HepG2 (cell line): ENCODE measurements around the gene ADM5. TPM values are rescaled to one million over a fixed set of nuclear protein-coding genes. Genes with fewer than 3 reads are reported as not detected.

Experiments used
- ATAC-seq: fragments of 200-7000 bp; cut with Tn5 transposase; 3 replicates; pipeline ENCODE4 v1.9.1; 2020; ENCODE audit warnings: mild to moderate bottlenecking, moderate library complexity
- BruUV-seq: library from RNA; stranded (reverse); fragments of 400-500 nt; replicated peaks from 2 replicates; lab custom pipeline; 2021; lab: Mats Ljungman, UMichigan
- CTCF ChIA-PET: fragments of 300-600 bp; formaldehyde crosslinking; extraction: SDS; loops from one replicate; lab custom pipeline; 2021; ENCODE audit warnings: low total read pairs, inconsistent platforms, low intra/inter-chr PET ratio; lab: Yijun Ruan, JAX
- POLR2A ChIA-PET: fragments of 350-600 bp; sonication (Branson Sonifier 250); formaldehyde crosslinking; loops from one replicate; lab custom pipeline; 2020; ENCODE audit warnings: antibody characterized with exemption, inconsistent platforms; lab: Yijun Ruan, JAX
- DNase-seq: peaks from one replicate; pipeline ENCODE4 v3.0.0-alpha.2; 2015; ENCODE audit warnings: low spot score
- FAIRE-seq: peaks from 3 replicates; lab custom pipeline; 2011; peaks lifted over from hg19 to GRCh38; lab: Jason Lieb, UNC
- H2AFZ ChIP-seq: one replicate; pipeline ENCODE4 v1.6.1; 2011; ENCODE audit warnings: low read length, inconsistent platforms
- H3K27ac ChIP-seq: fragments of 300-600 bp; 3 replicates; pipeline ENCODE4 v1.8.0; 2011; ENCODE audit warnings: mixed run types, mild to moderate bottlenecking, mixed read lengths, low read length, inconsistent platforms; ENCODE audit not compliant: insufficient read depth; ENCODE audit errors: extremely low read length
- H3K27me3 ChIP-seq, 2 experiments: fragments of 200-600 bp in 1 of 2; 2 replicates in 1 of 2; 3 replicates in 1 of 2; pipeline versions ENCODE4 v1.6.0 to v1.8.0; 2011; ENCODE audit warnings: low read length in 2 of 2, mild to moderate bottlenecking in 2 of 2, moderate library complexity in 2 of 2, inconsistent platforms in 1 of 2; ENCODE audit not compliant: insufficient read depth in 2 of 2, control insufficient read depth in 1 of 2
- H3K36me3 ChIP-seq, 2 experiments: fragments of 200-600 bp in 1 of 2; replicated peaks in 1 of 2; 2 replicates in 1 of 2; 3 replicates in 1 of 2; pipeline versions ENCODE4 v1.5.1 to v1.8.0; 2011; ENCODE audit warnings: low read length in 2 of 2, inconsistent platforms in 1 of 2; ENCODE audit not compliant: insufficient read depth in 2 of 2, control insufficient read depth in 1 of 2
- H3K4me1 ChIP-seq: 2 replicates; pipeline ENCODE4 v1.5.1; 2012; ENCODE audit warnings: low read length, inconsistent platforms; ENCODE audit not compliant: insufficient read depth
- H3K4me2 ChIP-seq: 2 replicates; pipeline ENCODE4 v1.6.0; 2011; ENCODE audit warnings: low read depth, low read length, inconsistent platforms
- H3K4me3 ChIP-seq, 3 experiments: fragments of 200-600 bp in 1 of 3; sonication (generic), shearing (Covaris generic) in 1 of 3; replicated peaks in 1 of 3; 2 replicates each; pipeline ENCODE4 v1.5.1; 2011 to 2016; ENCODE audit warnings: low read length in 3 of 3, inconsistent platforms in 2 of 3, low read depth in 2 of 3, mild to moderate bottlenecking in 2 of 3, control low read depth in 1 of 3, mixed read lengths in 1 of 3; ENCODE audit not compliant: insufficient read depth in 1 of 3
- H3K79me2 ChIP-seq: one replicate; pipeline ENCODE4 v1.6.1; 2011; ENCODE audit warnings: low read length, inconsistent platforms; ENCODE audit not compliant: insufficient read depth
- H3K9ac ChIP-seq: 2 replicates; pipeline ENCODE4 v1.6.0; 2011; ENCODE audit warnings: mild to moderate bottlenecking, low read depth, low read length, inconsistent platforms; ENCODE audit not compliant: insufficient read depth
- H3K9me3 ChIP-seq: 2 replicates; pipeline ENCODE4 v1.5.1; 2012; ENCODE audit warnings: mild to moderate bottlenecking, low read length
- H4K20me1 ChIP-seq: 2 replicates; pipeline ENCODE4 v1.6.0; 2011; ENCODE audit warnings: inconsistent platforms, mild to moderate bottlenecking, low read length, moderate library complexity; ENCODE audit not compliant: insufficient read depth
- GLI4 ChIP-seq: sonication (generic); formaldehyde crosslinking; IDR thresholded peaks from 2 replicates; pipeline ENCODE4 v1.5.1; 2020; ENCODE audit warnings: missing genetic modification reagents, mild to moderate bottlenecking, moderate library complexity, borderline replicate concordance
- ISX ChIP-seq: sonication (generic); formaldehyde crosslinking; conservative IDR thresholded peaks from 2 replicates; pipeline ENCODE4 v1.5.0; 2020; ENCODE audit warnings: missing genetic modification reagents
- KDM5A ChIP-seq: fragments of 200-600 bp; sonication (generic); IDR thresholded peaks from 2 replicates; pipeline ENCODE4 v1.7.0; 2018; ENCODE audit warnings: antibody characterized with exemption, mild to moderate bottlenecking, low read length, borderline replicate concordance
- MAF1 ChIP-seq: sonication (generic); formaldehyde crosslinking; IDR thresholded peaks from 2 replicates; pipeline ENCODE4 v1.5.0; 2020; ENCODE audit warnings: missing genetic modification reagents, borderline replicate concordance
- MLXIP ChIP-seq: sonication (generic); formaldehyde crosslinking; IDR thresholded peaks from 2 replicates; pipeline ENCODE4 v1.9.0; 2021; ENCODE audit warnings: missing genetic modification reagents, borderline replicate concordance
- SSRP1 ChIP-seq: IDR thresholded peaks from 2 replicates; pipeline ENCODE4 v1.6.1; 2016; ENCODE audit warnings: control low read depth
- ZKSCAN8 ChIP-seq: IDR thresholded peaks from 2 replicates; pipeline ENCODE4 v1.6.1; 2016; ENCODE audit warnings: borderline replicate concordance, missing genetic modification reagents, missing compliant biosample characterization
- ZNF160 ChIP-seq: sonication (generic); formaldehyde crosslinking; IDR thresholded peaks from 2 replicates; pipeline ENCODE4 v1.8.0; 2022; ENCODE audit warnings: mild to moderate bottlenecking, inconsistent platforms, missing genetic modification reagents
- ZNF225 ChIP-seq: sonication (generic); formaldehyde crosslinking; IDR thresholded peaks from 2 replicates; pipeline ENCODE4 v1.4.0; 2020; ENCODE audit warnings: mild to moderate bottlenecking, missing genetic modification reagents
- ZNF232 ChIP-seq: sonication (generic); formaldehyde crosslinking; IDR thresholded peaks from 2 replicates; pipeline ENCODE4 v1.4.0; 2020; ENCODE audit warnings: missing genetic modification reagents, borderline replicate concordance
- ZNF263 ChIP-seq: sonication (generic); formaldehyde crosslinking; IDR thresholded peaks from 2 replicates; pipeline ENCODE4 v1.4.0; 2020; ENCODE audit warnings: missing genetic modification reagents
- ZNF30 ChIP-seq: sonication (generic); formaldehyde crosslinking; IDR thresholded peaks from 2 replicates; pipeline ENCODE4 v1.5.0; 2020; ENCODE audit warnings: mild to moderate bottlenecking, missing genetic modification reagents
- ZNF430 ChIP-seq: sonication (generic); formaldehyde crosslinking; IDR thresholded peaks from 2 replicates; pipeline ENCODE4 v1.9.0; 2021; ENCODE audit warnings: mild to moderate bottlenecking, missing genetic modification reagents
- ZNF44 ChIP-seq: sonication (generic); formaldehyde crosslinking; IDR thresholded peaks from 2 replicates; pipeline ENCODE4 v1.5.1; 2020; ENCODE audit warnings: mild to moderate bottlenecking, missing genetic modification reagents
- ZNF747 ChIP-seq: sonication (generic); formaldehyde crosslinking; IDR thresholded peaks from 2 replicates; pipeline ENCODE4 v1.8.1; 2023; ENCODE audit warnings: missing genetic modification reagents, mild to moderate bottlenecking, borderline replicate concordance
- ZNF782 ChIP-seq: sonication (generic); formaldehyde crosslinking; IDR thresholded peaks from 2 replicates; pipeline ENCODE4 v1.4.0; 2020; ENCODE audit warnings: missing genetic modification reagents, mild to moderate bottlenecking, borderline replicate concordance
- WGBS: methylation state at CpG from one replicate; pipeline ENCODE4 v1.1.6; 2017; ENCODE audit warnings: low lambda C conversion rate; 5-methylcytosine and 5-hydroxymethylcytosine counted together
- in situ Hi-C: cut with HindIII; loops from 2 replicates; pipeline ENCODE4 v1.10.0; 2017; ENCODE audit warnings: low pct_unique_long_range_greater_than_20kb; ENCODE audit not compliant: extremely low pct_ligation_motif_present
- intact Hi-C: fragments of 100-400 bp; cut with micrococcal nuclease; formaldehyde crosslinking; loops from one replicate; pipeline ENCODE4 v1.10.0; 2022; ENCODE audit not compliant: unreplicated experiment
- polyA plus RNA-seq, 8 experiments: library from polyadenylated mRNA; depleted of rRNA in 3 of 8; stranded (reverse) in 7 of 8; unstranded in 1 of 8; fragments of >200 nt; fragmentation: Illumina TruSeq in 4 of 8; extraction: Trizol in 4 of 8; gene quantifications; 2 replicates each; pipeline versions ENCODE4 v1.2.1 to v1.2.3, GENCODE V29; 2011 to 2016; ENCODE audit warnings: low read depth in 4 of 8, missing spikeins in 1 of 8, mixed read lengths in 1 of 8; ENCODE audit not compliant: insufficient read depth in 1 of 8
- total RNA-seq, 5 experiments: library from RNA; depleted of rRNA; stranded (reverse); fragments of >200 nt; fragmentation: Illumina TruSeq; extraction: Trizol; gene quantifications; 2 replicates each; pipeline ENCODE4 v1.2.3, GENCODE V29; 2016; ENCODE audit warnings: low read depth in 1 of 5
- TF ChIP-seq, protein P1 (sequence below): IDR thresholded peaks from 2 replicates; pipeline ENCODE4 v1.6.1; 2016; ENCODE audit warnings: missing compliant biosample characterization, missing genetic modification reagents, borderline replicate concordance
- TF ChIP-seq, protein P2 (sequence below): sonication (generic); formaldehyde crosslinking; IDR thresholded peaks from 2 replicates; pipeline ENCODE4 v1.5.0; 2020; ENCODE audit warnings: mild to moderate bottlenecking, missing genetic modification reagents, borderline replicate concordance

Gene ADM5
- total and polyA plus RNA-seq, 2 of the 13 experiments (the other 11 are each of a cell fraction or from before 2014, with no cell fraction given), result 2.7 to 4.1 TPM

- ChIA-PET POLR2A (interaction anchor here (0.7 to 4.6 kb wide), 15 partner anchors 15 to 1023 kb away, joined by 3 to 92 read pairs (median 7); partner anchors contain the start of genes AKT1S1, ALDH16A1, BCL2L12 and IRF3), CTCF (interaction anchor here (1.3 kb wide), 1 partner anchor 34 kb away, joined by 3 read pairs; no protein-coding TSS in a partner anchor)
- no TSS peak for BruUV-seq
- 0% methylated on average over 3 of the region's 5 CpGs for WGBS
- peak overlapping the region; percentile 82 for H3K4me2 ChIP-seq
- TF ChIP-seq ZNF430 (CRISPR knock-in tag), result no peak
- 0 out of 2 replicates have a peak, but pooled peaks have one; percentile 29 for TF ChIP-seq ZNF263 (CRISPR knock-in tag)
- 0 out of 2 replicates have a peak, but pooled peaks have one; percentile 28 for TF ChIP-seq GLI4 (CRISPR knock-in tag)
- 0 out of 2 replicates have a peak, but pooled peaks have one; percentile 4 for TF ChIP-seq ZNF44
- no peak for TF ChIP-seq SSRP1
- 0 out of 2 replicates have a peak, but pooled peaks have one; percentile 2 for TF ChIP-seq MLXIP (CRISPR knock-in tag)
- TF ChIP-seq ZNF747 (CRISPR knock-in tag), result 0 out of 2 replicates have a peak, but pooled peaks have one; percentile 2
- no peak for TF ChIP-seq ZNF225 (CRISPR knock-in tag)
- TF ChIP-seq ZKSCAN8 (CRISPR knock-in tag), result no peak
- no peak for TF ChIP-seq MAF1 (CRISPR knock-in tag)
- TF ChIP-seq KDM5A, result peak; percentile 47
- 0 out of 2 replicates have a peak, but pooled peaks have one; percentile 25 for TF ChIP-seq ISX (CRISPR knock-in tag)
- TF ChIP-seq ZNF30 (CRISPR knock-in tag), result 0 out of 2 replicates have a peak, but pooled peaks have one; percentile 25
- TF ChIP-seq ZNF160 (CRISPR knock-in tag), result no peak
- TF ChIP-seq, protein P1, sequence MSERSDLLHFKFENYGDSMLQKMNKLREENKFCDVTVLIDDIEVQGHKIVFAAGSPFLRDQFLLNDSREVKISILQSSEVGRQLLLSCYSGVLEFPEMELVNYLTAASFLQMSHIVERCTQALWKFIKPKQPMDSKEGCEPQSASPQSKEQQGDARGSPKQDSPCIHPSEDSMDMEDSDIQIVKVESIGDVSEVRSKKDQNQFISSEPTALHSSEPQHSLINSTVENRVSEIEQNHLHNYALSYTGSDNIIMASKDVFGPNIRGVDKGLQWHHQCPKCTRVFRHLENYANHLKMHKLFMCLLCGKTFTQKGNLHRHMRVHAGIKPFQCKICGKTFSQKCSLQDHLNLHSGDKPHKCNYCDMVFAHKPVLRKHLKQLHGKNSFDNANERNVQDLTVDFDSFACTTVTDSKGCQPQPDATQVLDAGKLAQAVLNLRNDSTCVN, result no peak
- TF ChIP-seq, protein P2, sequence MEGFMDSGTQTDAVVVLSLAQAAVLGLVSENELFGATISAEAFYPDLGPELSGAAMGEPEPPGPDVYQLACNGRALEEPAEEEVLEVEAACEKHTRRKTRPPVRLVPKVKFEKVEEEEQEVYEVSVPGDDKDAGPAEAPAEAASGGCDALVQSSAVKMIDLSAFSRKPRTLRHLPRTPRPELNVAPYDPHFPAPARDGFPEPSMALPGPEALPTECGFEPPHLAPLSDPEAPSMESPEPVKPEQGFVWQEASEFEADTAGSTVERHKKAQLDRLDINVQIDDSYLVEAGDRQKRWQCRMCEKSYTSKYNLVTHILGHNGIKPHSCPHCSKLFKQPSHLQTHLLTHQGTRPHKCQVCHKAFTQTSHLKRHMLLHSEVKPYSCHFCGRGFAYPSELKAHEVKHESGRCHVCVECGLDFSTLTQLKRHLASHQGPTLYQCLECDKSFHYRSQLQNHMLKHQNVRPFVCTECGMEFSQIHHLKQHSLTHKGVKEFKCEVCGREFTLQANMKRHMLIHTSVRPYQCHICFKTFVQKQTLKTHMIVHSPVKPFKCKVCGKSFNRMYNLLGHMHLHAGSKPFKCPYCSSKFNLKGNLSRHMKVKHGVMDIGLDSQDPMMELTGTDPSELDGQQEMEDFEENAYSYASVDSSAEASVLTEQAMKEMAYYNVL (CRISPR knock-in tag), result 0 out of 2 replicates have a peak, but pooled peaks have one; percentile 4
- TF ChIP-seq ZNF232 (CRISPR knock-in tag), result 0 out of 2 replicates have a peak, but pooled peaks have one; percentile 6
- TF ChIP-seq ZNF782 (CRISPR knock-in tag), result no peak
- H3K4me1 ChIP-seq, result peaks cover 55% of the 10 kb centered on the region
- in situ Hi-C loops (no loop called here), intact Hi-C loops (loop anchor here (5.0 kb wide), 1 partner anchor 35 kb away; the partner anchor contains the start of gene PRMT1)
- peak overlapping the region; percentile 85 to 99 (median 91) for H3K4me3 ChIP-seq
- H2AFZ ChIP-seq, result no peak overlapping the region
- ATAC-seq (no peak), FAIRE-seq (no peak), DNase-seq (no peak)
- peaks cover 7 to 9% of the 10 kb centered on the region in 2 experiments; a peak in 3 of 5 replicates for H3K36me3 ChIP-seq
- H4K20me1 ChIP-seq, result no peaks in the 10 kb centered on the region
- peak overlapping the region; percentile 99 for H3K9ac ChIP-seq
- H3K27me3 ChIP-seq, result no peaks in the 10 kb centered on the region; a peak in 1 of 5 replicates
- H3K9me3 ChIP-seq, result no peaks in the 10 kb centered on the region
- peaks cover 31% of the 10 kb centered on the region for H3K79me2 ChIP-seq
- H3K27ac ChIP-seq, result peak overlapping the region; percentile 86
These were observed 46.8 kb upstream of the ADM5 start for GRCh38 chr19:49642492-49643035.
